CMK (cell line): Measurements from ENCODE around the gene LMO3.
"Not testable (repeated sequence)": the region's sequence is repeated elsewhere in the genome, so short reads cannot be mapped to it uniquely, and the experiment has no call there.

Source experiments
- DNase-seq: peaks from one replicate; pipeline ENCODE4 v3.0.0-alpha.2; 2010; ENCODE audit warnings: low read depth

The LMO3 gene

DNA sequence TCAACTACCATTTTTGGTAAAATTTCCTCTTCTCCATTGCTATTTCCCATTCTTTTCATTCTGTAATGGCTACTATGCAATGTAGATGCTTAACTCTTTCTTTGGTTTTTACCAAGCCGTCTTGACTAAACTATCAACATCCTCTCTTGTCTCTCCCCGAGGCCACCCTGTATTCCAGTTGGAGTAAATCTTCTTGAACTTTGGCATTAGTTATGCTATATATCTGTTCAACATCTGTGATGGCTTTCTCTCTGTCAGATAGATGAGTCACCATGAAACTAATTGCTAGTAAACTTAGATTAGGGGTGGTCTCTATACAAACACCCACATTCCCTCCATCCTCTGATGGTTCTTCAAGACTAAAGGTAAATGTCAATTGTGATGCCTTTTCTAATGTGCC, 63.4 kb downstream of the LMO3 start:
- no peak for DNase-seq

DNA sequence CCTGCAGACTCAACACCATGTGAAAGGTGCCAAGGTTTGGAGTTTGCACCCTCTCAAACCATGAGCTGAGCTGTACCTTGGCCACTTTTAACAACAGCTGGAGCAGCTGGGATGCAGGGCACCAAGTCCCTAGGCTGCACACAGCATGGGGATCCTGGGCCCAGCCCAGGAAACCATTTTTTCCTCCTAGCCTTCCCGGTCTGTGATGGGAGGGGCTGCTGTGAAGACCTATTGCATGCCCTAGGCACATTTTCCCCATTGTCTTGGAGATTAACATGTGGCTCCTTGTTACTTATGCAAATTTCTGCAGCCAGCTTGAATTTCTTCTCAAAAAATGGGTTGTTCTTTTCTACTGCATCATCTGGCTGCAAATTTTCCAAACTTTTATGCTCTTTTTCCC, 68.3 kb downstream of the LMO3 start:
- DNase-seq: not testable (repeated sequence)

DNA sequence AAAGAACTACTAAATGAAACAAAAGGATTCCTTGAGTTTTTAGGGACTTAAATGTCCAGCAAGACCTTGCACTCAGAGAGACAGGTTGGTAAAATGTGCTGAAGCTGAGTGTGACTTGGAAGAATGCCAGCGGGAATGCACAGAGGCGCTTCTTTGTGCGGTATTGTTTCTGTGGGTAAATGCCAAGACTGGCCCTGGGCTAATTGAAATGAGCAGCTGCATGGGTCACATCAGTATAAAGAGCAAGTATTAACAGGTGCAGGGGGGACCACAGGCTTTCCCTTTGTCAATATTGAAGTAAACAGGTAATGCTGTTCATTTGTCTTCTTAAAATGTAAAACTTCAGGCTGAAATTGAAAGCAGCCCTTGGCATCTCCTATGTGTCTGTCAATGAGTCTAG, 74.3 kb downstream of the LMO3 start:
- no peak for DNase-seq

DNA sequence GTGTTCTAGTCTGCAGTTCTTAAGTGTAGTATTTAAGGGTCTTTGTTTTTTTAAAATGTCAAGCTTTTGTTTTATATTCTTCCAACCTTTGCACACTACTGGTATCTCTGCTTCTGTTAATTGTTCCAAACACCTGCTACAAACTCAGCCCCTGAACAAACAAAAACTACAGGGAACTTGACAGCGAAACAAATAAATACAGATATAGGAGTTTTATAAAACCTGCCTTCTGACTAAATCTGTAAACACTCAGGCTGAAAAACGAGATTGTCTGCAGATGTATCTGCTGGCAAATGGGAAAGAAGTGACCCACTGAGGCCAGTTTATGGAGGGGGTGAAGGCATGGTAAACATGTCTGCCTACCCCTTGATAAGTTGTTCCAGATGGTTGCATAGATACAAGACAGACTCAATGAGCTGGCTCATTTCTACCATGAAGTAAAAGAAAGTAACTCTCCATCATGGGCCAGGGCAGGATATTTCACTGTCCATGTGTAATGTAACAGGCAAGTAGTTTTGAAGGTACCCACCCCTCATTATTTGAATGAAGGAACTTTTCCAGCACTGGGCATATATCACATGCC, 75.6 kb downstream of the LMO3 start:
- no peak for DNase-seq

DNA sequence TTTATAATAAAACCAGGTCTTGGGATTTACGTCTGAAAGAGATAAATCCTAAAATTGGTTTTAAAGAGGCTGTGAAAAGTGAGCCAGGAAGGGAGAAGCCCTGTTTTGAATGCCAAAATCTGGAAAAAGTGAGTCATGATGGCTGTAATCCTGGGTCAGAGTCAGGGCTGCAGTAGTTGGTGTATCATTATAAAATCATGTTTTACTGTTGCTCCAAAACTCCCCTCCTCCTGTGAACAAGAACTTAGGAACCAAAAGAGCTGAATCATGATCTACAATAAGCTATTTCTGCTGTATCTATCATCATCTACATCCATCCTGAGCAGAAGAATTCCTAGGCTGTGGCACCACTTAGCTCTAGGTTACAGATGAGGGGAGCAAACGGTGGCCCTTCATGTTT, 79.3 kb downstream of the LMO3 start:
- no peak for DNase-seq

DNA sequence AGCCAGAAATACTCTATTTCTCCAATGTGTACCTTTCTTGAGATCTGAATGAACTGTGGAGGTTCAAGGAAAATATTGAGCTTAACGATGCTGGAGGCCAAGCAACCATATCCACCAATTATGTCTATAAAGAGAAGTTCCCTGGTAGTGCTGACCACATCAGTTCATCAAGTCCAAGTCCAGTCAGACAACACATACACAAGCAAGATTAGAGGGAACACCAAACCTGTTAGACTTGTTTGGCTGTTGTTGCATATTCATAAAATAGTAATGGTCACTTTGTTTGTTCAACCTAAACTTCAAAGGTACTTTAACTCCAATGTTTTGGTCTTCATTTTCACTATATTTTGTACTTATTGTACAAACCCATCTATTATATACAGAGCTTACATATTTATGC, 81.6 kb downstream of the LMO3 start:
- DNase-seq: no peak

DNA sequence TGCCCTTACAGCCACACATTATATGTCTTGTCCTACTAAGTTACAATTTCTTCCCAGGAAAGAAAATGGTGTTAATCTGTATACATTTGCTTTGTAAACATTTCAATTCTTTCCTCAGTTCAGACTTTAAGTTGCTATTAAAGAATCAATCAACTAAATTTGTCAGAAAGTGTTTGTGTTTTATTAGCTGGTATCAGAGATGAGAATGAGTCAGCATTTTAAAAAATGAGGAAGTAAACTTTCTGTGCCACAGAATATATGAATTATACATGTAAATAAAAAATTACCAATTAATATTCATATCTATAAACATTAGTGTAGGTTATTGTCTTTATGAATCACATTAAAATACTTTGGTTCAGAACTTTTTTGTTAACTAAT, 82.0 kb downstream of the LMO3 start:
- no peak for DNase-seq

DNA sequence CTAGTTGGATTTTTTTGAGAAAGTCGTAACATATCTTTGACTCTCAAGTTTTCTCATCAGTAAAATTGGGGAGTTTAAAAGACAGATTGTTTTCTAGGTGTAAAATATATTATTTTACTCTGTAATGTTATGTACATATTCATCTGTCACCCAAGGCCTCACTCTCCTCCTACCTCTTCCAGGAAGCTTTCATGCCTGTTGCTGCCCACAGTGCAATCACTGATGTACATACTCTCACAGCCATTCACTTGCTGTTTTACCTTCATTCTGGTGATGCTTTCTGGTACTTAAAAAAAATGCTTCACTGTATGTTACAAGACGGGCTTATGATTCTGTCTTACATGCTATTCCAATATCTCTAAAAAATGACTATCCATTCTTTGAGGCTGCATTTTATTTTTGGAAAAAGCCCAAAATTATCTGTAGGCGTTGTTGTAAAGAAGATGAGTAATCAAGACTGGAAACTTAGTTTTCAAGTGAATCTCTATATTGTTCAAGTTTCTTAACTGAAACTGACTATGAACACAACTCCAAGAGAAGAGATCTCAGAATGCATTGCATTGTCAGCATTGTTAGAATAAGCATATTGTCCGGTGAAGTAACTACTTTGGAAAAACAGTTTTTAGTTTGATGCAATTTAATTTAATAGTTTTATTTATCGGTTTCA, 82.5 kb downstream of the LMO3 start:
- DNase-seq: no peak

DNA sequence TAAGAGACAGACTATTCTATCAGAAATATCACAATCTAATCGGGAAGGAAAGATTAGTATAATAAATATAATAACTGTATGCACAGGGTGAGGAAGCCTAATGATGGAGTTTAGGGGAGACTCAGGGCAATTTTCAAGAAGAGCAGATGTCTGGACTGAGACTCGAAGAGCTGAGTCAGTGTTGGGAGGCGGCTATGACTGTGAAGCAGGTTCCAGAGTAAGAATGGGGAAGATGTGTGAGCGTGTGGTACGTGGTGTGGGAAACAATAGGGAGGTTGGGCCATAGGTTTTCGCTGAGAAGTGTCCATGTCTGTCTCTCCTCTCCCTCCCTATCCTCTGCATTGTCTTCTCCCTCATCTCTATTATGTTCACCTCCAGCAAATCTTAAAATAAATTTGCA, 85.6 kb downstream of the LMO3 start:
- no peak for DNase-seq

DNA sequence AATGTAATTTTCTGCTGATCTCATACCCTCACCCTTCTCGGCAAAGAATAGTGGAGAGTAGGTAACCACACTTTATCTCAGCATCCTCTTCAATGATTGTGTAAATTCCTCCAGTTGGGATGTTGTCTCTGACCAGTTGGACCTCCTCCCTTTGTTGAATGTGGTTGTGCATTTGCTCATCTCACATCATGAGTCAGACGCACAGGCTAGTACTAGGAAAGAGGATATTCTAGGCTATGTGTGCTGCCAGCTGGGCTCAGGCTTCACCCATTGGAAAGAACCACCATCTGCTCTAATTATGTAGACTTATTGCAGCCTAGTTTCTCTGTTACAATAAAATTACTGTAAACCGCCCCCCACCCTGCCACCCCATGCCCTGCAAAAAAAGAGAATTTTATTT, 90.3 kb downstream of the LMO3 start:
- no peak for DNase-seq

DNA sequence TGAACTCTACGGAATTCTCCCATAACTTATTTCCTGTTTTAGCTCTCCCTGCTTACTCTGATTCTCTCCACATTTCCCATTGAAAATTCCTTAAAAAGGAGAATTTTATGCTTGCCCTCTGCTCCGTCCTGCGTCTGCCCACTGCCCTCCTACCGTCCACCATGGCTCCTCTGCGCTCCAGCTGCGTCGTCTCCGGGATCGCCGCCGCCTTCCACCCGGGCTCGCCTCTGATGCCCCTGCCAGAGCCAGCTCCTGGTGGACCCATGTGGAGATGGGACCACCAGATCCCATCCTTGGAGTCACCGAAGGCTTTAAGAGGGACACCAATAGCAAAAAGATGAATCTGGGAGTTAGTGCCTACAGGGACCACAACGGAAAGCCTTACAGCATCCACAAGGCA, 92.7 kb downstream of the LMO3 start:
- DNase-seq: no peak

DNA sequence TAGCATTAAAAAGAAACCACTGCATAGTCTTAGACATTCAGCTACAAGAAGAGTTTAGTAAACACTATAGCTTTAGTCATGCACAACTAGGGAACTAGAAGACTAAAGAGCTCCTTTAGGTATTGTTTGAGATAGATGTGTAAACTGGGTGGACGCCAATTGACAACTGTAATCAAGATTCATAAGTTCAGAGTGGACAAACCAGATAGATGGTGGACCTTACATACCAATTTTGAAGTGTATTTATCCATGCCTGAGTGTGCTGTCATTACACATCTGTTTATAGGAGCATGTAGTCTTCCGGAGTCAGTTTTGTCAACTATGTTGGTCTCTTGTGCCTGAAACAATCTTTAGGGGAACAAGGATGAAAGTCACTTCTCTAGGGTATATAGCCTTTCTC, 96.6 kb downstream of the LMO3 start:
- no peak for DNase-seq

DNA sequence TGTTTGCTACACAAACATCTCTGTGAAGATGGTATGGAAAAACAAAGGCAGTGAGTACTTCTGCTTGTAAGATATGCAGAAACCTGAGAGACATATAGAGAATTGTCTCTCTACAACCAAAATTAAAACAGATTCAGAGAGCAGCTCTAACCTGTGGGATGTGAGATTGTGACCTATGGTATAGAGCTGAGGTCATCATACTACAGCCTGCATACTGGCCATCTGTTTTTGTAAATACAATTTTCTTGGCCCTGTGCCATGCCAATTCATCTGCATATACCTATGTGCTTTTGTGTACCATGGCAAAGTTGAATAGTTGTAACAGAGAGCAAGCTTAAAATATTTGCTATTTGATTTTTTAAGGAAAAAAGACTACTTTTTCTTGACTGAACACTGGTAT, 99.6 kb downstream of the LMO3 start:
- no peak for DNase-seq

DNA sequence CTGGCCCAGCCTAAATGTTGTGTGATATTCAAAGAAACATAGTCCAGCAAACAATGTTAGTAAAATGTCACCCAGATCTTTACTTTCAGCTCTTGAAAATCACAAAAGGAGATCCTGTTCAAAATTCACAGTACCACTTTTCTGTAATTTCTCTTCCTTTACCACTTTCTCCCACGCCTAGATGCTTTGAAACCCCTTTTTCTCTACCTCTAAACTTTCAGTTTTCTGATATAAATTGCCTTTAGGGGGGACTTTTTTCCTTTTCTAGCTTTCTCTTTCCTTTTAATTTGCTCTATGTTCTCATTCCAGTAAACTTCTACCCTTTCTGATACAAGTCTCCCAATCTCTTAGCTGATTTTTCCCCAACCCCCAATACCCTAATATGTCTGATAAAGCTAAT, 101.8 kb downstream of the LMO3 start:
- no peak for DNase-seq

DNA sequence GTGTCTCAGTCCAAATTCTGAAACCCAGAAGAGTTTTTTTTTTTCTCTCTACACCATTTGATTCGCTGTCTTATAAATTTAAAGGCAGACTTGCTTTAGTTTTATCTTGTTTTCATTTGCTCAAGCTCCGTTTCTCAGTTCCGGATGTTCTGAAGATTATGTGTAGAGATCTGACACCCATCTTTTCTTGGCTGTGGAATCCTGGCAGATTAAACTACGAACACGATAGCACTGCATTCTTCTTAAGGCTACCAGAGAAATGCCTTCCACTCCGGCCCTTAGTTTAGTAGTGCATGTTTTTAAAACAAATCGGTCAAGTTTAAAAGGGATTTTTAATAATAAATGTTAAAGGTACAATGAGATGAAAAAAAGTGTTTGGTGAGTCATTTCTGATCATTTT, 106.4 kb downstream of the LMO3 start:
- no peak for DNase-seq
